Measurements from ENCODE around the gene SPRED2.

The SPRED2 gene

DNA sequence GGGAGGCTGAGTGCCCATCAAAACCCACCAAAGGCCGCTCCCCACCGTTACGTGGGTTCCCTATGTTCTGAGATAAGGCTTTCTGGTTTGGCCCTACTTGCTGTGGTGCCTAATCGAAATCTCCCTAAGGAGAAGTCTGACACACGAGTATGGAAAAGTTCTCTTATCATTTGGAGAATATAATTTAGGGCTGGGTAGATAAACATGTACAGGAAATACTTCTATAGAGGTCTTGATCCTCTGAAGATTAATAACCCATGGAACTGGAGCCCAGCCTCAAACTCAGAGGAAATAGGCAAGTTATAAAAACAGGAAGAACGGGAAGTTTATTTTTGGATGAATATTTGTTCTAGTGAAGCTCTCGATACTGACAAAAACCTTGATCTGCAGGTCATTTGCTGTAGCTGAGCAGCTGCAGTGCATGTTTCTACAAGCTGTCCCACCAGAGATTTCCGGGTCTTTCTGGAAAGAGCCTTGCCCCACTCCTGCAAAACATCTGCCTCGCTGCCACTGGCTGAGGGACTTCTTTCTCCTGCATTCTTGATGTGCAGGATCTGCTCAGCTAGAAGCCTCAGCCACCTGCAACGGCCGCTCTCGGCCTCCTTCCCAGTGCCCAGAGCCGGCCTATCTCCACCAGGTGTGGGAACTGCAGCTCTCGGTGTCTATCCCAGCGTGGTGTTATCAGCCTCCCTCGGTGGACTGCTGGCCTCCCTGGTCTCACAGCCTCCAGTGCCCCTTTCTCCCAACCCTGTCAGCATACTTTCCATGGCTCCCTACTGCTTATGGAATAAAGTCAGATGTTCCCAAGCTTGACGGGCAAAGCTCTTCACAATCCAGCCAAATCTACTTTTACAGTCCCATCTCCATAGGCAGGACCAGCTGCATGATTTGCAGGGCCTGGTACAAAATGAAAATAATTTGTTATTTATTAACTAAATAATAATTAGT lies 48.6 kb downstream of the SPRED2 start:
- DNase-seq = no peak

DNA sequence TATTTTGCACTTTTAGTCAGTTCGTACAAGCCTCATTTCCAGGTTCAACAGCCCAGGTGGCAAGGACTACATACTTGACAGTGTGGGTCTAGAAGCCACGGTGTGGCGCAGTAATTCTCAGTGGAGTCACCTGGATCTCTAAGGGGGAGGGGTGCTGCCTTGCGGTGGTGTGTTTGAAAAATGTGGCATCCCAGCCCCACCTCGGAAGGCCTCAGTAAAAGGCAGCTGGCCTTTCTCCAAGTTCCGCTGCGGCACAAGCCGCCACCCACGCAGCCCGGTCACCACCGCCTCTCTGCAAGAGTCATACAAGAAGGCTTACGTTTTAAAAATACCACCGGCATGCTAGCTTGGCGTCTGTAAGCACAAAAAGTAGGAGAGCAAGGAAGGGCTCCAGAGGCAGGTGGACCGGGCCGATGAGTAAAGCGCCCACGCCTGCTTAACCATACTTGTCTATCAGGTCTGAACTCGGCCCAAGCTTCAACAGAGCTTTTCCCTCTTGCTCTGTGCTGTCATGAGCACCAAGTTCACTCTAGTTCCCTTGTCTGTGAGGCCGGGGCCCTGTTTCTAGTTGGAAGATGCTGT lies 49.5 kb downstream of the SPRED2 start:
- DNase-seq = peak; percentile 45

DNA sequence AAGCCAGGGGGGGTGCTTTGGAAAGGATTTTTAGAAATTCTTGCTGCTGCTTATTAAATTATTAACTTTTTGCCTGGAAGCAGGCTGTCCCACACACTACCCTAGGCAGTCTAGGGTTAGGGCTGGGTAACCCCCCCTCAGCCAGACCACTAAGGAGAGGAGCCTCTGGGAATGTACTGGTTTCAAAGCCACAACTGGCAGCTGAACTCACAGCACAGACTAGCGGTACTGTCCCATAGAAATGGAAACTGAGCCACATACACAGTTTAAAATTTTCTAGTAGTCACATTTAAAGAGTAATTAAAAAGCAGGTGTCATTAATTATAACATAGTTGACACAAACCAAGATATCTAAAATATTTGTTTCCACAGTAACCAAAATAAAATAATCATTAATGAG lies 50.1 kb downstream of the SPRED2 start:
- no peak for DNase-seq

DNA sequence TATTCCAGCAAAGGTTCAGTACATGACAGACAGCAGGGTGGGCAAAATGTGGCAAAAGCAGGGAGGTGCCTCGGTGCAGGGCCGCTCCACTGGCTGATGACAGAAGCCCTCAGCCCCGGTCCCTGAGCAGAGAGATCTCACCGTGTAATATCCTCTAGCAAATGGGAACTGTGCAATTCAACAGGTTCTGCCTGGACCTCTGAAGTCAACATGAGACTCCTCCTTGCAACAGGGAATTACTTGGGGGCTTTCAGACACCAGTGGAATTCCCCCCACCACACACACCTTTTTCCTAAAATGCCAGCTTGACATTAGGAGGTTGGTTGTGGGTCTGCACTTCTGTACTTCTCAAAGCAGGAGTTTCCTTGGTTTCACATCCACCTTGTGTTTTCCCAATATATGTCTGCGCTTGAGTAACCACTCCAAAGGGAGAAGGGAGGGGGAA lies 50.8 kb downstream of the SPRED2 start:
- no peak for DNase-seq

DNA sequence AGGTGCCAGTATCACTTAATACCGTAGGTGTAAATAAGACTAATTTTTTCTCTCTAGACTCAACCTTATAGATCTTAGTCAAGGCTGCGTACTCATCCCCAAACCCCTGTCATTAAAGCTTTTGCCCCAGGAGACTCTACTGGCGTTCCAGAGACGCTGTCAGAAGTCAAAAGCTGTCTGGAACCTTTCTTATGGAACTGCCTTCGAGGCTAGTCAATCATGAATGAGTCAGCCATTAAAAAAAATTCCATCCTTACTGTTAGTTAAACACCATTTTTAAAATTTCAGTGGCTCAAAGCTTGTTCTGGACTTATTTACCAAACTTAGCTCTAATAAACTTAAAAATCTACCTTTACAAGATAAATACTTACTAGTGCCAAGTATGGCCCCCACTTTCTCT lies 52.1 kb downstream of the SPRED2 start:
- no peak for DNase-seq

DNA sequence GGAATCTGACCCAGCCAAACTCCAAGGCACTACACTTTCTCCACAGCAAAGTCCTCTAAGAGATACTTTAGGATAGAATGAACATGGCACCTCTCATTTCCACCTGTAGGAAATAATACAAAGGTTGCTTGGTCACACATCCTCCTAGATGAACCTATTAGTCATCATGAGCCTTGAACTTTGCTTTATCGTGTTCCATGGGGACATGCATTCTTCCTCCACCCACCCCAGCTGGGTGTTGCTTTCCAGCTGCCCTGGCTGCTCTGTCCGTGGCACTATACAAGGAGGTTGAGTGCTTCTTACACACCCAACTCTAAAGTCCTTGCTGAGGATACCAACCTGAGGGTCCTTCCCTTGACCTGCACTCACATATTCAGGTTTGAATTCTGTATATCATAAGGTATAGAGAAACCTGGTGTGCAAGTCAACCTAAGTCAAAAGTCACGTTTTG lies 52.7 kb downstream of the SPRED2 start:
- DNase-seq = no peak

DNA sequence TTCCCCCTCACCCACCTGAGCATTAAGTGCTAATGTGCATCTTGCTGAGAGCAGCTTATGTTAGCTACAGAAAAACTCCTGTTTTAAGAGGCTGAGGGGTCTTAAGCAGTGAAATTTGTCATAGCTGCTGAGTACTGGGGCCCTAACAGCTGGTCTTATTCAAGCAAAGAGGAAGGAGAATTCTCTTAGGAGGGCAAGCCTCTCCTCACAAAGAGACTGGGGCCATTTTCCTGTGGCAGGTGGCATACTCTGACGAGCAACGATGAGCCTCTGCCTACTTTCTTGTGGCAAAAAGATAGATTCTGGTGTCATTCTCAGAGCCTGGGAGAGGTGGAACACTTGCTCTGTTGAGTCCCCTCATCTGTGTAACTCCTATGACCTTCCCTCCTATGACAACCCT lies 53.2 kb downstream of the SPRED2 start:
- DNase-seq = no peak

DNA sequence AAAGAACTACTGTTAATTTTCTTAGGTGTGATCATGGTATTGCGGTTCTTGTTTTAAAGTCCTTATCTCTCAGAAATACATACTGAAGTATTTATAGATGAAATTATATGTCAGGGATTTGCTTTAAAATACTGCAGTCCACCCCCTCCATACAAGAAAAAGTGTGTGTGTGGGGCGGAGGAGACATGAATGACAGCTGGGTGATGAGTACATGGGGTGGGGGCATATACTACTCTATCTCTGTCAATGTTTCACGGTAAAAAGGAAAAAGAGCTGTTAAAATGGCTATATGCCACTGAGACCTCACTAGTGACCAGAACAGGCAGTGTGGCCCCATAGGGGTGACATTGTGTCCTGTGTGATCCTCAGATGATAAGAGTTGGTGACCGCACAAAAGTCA lies 54.1 kb downstream of the SPRED2 start:
- DNase-seq = no peak

DNA sequence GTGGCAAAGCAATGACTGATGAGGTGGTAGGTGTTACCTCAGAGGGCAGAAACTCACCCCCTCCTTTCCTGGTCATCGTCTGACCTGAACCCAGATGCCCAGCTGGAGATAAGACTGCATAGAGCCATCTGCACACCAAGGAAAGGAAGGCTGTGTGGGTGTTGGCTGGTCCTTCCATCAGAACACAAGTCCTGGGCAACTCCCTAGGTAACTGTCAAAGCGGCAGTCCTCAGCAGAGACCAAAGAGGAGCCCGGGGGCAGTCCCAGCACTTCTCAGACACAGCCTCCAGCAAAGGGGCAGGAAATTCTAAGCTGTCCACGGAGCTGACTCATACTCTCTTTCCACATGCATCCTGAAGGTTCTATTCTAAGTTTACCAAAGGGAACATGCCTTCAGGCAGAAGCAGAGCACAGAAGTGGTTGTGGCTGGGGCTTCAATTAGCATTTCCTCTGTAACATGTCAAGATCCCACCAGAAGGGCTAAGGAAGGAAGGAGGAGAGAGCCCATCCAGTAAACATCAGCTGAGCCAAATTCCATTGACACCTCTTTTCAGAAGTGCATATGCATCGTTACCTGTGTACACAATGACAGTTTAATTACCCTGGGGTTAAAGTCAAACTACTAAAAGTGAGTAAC lies 54.7 kb downstream of the SPRED2 start:
- DNase-seq = no peak

DNA sequence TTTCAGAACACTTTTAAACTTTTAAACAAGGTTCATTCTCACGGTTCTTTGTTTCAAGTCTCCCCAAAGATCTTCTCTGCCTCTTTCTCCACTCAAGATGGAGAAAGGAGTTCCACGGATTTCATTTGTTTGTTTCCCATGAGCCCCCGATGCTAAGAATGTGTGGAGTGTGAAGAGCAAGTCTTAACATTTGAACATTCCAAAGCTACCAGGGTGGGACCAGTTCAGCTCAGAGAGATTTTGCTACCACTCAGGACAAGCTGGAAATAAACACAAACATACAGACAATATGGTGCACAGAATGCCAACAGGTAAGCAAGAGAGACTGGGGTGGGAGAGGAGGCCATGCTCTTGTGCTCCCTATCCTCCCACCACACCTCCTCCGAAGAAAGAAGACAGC lies 56.7 kb downstream of the SPRED2 start:
- no peak for DNase-seq

DNA sequence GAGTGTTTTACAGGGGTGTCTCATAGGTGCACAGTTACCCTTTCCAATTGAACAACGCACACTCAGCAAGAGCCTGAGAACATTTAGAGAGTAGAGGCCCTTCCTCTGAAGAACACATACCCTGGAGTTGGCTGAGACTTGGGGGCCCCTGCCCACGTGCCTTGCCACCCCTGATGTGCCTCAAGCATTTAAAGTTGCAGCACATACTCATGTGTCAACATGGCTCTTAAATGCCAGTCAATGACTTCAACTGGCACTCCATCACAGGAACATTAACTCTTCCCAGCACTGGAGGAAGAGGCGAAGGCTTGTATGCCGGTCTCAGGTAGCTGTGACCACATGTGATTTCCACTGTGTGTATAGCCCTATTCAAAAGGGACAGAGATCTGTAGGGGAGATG lies 57.4 kb downstream of the SPRED2 start:
- no peak for DNase-seq

DNA sequence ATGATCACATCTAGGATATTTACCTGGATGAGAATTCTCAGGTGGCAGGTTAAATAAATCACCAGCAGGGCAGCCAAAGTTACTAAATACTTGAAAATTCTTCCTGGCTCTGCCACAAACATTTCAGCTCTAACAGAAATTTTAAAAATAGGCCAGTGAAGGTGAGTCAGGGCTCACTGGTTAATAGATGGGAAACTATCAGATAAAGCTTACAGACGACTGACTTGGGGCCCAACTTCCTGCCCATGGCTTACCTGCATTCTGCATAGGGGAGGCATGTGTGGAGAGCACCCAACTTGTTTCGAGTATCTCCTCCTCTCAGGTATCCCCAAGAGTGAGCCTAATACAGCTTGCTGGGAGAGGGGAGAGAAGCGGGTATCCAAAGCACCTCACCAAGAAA lies 57.8 kb downstream of the SPRED2 start:
- DNase-seq = no peak

DNA sequence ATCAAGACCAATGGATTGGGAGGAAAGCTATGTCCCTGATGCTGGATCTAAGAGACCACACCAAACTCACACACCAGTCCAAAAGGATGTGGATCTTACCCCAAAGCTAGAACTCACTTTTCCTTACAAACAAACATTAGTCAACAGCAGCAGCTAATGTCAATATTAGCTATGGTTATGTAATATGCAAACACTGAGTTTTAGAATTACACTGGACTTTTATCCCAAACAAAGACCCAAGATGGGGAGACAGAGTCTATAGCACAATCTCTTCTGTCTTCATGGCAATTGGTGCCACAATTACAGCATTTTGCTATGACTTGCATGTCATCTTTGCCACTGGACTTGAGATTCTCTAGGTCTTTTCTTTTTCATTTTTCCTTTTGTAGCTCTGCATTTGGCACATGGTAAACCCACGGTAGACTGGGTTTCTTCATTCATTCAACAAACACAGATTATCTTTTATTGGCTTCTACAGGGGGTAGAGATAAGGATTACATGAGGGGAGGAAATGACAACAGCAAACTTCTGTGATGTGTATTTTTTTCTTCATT lies 59.0 kb downstream of the SPRED2 start:
- DNase-seq = no peak

DNA sequence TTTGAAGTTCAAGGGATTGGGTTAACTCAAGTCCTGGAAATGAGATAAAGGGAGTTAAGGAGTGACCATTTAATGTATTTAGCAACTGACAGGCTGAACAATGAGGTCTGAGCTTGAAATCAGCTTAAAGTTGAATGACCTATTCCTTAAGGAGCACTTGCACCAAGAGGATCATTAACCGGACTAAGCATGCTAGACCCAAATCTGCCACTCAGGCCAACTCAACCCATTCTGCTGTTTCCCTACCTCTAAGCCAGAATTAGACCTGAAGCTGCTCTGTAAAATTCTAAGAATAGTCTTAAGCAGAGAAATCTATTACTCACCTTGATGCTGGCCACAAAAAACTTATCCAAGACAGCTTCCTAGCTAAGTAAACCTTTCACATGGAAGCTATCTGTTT lies 59.8 kb downstream of the SPRED2 start:
- no peak for DNase-seq

DNA sequence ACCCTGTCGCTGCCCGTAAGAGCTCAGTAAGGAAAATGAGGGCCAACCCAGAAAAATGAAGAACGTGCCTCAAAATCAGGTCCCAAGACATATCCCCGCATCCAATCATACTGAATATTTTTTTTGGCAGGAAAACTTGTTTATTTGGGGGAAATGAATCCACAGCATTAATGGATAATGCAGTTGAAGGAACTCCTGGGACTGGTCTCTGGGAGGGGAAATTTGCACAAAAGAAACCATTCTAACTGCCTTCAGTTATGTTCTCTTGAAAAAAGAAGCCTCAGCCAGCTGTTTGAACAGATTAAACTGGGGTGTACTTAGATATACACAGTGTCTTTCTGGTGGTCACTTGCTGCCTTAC lies 61.3 kb downstream of the SPRED2 start:
- DNase-seq = no peak

DNA sequence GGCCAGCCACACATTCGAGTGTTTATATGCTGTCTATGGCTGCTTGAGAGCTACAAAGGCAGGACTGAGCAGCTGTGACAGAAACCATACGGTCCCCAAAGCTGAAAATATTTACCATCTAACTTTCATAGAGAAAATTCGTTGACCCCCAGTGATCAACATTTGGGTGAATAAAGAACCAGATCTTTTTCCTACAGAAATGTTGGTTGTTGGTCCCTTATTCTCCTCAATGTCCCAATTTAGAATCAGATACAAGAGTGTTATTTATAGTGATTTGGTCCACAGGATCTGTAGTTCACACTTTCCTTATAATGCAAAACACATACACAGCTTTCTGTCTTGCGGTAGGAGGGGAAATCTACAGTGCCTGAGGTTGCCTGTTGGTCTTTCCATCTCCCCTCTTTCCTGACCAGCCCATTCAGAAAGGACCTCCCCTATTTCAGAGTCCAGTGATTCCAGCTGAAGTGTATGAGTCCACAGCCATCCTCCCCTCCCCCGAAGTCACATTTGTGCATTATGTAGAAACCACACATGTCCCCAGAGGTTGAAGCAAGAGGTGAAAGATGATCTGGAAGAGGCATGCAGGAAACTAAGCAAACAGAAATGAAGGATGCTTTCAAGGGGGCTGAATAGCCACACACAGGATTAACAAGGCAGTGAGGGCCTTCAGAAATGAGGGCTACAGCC lies 61.9 kb downstream of the SPRED2 start:
- DNase-seq = peak; percentile 76

DNA sequence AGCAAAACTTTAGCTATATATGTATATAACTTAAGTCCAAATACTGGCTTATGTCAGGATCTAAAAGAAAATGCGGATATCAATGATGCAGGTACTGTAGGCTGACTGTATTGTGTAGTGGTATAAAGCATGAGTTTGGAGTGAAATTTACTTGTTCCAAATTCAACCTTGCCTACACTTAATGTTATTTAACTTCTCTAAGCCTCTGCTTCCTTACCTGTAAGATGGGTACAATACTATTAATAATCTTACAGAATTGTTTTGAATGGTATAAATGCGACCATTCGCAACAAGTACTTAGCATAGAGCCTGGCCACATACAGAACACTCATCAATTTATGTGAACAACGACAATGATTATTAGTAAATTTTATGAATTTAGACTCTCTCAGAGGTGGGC lies 62.4 kb downstream of the SPRED2 start:
- no peak for DNase-seq

DNA sequence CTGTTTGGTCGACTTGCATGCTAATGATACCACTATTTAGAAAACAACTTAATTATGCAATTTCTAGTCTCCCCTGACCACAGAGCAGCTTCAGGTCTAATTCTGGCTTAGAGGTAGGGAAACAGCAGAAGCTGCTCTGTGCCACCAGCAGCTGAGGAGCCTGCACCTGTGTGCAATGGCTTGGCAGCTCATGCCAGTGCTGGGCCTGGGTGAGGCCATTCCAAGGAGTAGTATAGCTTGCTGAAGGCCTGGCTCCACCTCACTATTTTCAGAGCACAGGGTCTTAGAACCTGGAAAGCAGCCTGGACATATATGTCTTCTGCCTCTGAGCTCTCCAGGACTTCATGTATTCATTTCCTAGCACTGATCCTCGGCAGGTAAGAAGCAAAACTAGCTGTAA lies 62.8 kb downstream of the SPRED2 start:
- no peak for DNase-seq

DNA sequence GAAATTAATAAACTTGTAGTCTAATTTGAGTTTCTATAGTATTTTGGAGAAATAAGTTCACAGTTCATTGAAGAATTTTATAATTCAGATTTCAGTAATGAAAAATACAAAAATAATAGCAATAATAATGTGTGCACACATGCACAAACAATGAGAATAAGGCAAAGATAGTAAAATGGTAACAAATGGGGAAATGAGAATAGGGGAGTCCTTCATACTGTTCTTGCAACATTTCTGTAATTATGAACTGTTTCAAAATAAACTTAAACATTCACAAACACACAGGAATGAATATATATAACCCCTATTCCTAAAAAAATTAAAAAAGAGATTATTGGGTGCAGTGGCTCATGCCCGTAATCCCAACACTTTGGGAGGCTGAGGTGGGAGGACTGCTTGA lies 63.9 kb downstream of the SPRED2 start:
- no peak for DNase-seq

DNA sequence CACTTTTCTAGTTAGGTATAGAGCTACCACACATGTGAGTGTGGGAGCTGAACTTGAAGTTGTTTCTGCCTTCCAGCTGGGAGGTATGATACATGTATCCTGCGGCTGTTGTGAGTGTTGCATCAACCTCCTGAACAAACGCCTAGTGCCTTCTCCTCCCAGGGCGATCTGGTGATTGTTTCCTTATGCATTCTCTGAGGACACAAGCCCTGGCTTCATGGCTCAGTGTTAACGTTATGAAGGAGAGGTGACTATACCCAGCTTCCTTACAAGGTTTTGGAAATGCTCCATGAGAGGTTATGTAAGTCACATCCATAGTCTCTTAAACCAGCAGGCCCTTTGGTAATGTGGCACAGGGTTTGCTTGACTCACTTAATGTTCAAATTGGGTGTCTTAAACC lies 64.9 kb downstream of the SPRED2 start:
- DNase-seq = no peak

DNA sequence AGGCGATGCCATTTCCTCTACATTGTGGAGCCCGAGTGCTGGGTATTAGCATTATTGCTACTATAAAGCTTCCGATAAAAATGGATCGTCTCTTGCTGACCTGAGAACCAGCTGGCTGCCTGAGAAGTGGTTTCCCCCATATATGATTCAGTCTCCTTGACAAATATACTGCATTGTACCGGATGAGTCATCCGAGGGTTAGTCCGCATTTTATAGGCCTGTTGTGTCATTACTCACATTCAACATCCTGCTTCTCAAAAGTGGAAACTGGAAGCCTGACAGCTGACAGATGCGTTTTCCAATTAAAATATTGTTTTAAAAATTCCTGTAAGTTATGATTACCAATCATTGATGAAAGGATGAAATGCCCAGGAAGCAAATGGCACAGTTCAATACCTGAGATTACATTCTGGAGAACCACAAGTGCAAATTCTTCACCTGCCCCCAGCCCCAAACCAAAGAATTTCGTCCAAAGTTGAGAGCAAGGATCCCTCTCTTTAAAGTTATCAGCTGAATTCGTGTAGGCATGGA lies 65.7 kb downstream of the SPRED2 start:
- peak; percentile 31 for DNase-seq

DNA sequence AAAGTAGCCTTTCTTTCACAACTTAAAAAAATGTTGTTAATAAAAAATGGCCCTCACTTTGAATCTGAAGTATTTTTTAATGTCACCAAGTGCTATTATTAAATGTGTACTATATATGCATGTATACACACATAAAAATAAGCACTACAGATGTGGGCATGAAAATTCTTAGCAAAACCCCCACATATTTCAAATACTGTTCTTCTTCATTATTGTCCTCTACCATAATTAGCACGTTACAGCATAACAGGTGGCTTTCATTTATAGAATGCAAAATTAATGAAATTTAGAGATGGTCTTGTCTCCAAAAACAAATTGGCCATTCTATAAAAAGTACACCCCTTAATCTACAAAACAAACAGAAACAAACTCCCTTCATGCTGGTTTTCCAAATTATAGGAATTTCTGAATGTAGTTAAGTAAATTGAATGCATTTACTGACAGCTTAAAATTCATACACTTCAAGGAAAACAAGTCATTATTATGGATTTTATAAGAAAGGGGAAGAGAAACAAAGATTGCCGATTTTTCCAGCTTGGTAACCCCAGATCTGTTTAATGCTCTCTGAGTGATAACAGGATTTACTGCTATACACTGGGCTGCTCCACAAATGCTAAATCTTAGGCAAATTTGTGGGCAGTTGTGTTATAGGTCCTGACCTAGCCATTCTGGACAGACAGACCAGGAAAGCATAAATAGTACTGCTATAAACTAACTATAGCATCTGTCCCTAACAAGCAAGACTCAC lies 67.2 kb downstream of the SPRED2 start:
- no peak for DNase-seq
